WERI-Rb-1 (cell line): Measurements from ENCODE around the gene KRT9.
"Not testable (repeated sequence)": the region's sequence is repeated elsewhere in the genome, so short reads cannot be mapped to it uniquely, and the experiment has no call there.

Experiments used
- DNase-seq: peaks from one replicate; pipeline ENCODE4 v3.0.0-alpha.2; 2020
- H3K27ac ChIP-seq: fragments of 250-450 bp; sonication (Bioruptor Pico); 2 replicates; pipeline ENCODE4 v1.5.1; 2020; ENCODE audit warnings: mild to moderate bottlenecking, moderate library complexity
- H3K27me3 ChIP-seq: fragments of 250-450 bp; sonication (Bioruptor Pico); 2 replicates; pipeline ENCODE4 v1.5.1; 2021; ENCODE audit warnings: mild to moderate bottlenecking, low read depth, moderate library complexity; ENCODE audit not compliant: insufficient read depth, severe bottlenecking
- H3K36me3 ChIP-seq: fragments of 250-450 bp; sonication (Bioruptor Pico); 2 replicates; pipeline ENCODE4 v1.5.1; 2020; ENCODE audit warnings: mild to moderate bottlenecking, moderate library complexity
- H3K4me3 ChIP-seq: 2 replicates; pipeline ENCODE4 v1.5.1; 2011; ENCODE audit warnings: low read depth, mild to moderate bottlenecking, control low read depth, low read length
- H3K9me3 ChIP-seq: fragments of 250-450 bp; sonication (Bioruptor Pico); 2 replicates; pipeline ENCODE4 v1.5.1; 2021; ENCODE audit warnings: mild to moderate bottlenecking, moderate library complexity; ENCODE audit not compliant: severe bottlenecking
- CTCF ChIP-seq: IDR thresholded peaks from 2 replicates; pipeline ENCODE4 v1.5.1; 2011; ENCODE audit warnings: low read depth, mild to moderate bottlenecking, control low read depth, inconsistent platforms, low read length

Gene KRT9

GRCh38 chr17:41592601-41593305 lies 20.9 kb upstream of the KRT9 start:
- no peak for TF ChIP-seq CTCF
- H3K9me3 ChIP-seq: no peaks in the 10 kb centered on the region
- H3K27ac ChIP-seq: no peak overlapping the region
- peak; percentile 72 for DNase-seq
- H3K4me3 ChIP-seq: no peak overlapping the region
- no peaks in the 10 kb centered on the region for H3K36me3 ChIP-seq
- no peaks in the 10 kb centered on the region for H3K27me3 ChIP-seq

DNA sequence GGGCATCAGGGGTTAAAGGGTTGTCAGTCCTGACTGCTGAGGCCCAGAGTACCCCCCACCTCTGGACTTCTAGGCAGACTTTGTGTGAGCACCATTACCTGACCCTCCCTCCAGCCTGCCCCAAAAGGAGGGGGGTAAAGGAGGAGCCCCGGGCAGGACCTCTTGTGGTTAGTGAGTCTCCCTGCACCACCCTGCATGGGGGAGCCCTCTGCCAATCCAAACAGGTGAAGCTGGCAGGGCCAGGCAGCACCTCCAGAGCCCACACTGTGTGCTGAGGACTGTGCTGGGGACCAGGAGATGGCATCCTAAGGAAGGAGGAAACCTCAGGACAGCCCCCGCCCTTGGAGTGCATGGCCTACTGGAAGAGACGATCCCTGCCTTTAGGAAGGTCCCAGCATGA lies 17.4 kb upstream of the KRT9 start:
- TF ChIP-seq CTCF: no peak

DNA sequence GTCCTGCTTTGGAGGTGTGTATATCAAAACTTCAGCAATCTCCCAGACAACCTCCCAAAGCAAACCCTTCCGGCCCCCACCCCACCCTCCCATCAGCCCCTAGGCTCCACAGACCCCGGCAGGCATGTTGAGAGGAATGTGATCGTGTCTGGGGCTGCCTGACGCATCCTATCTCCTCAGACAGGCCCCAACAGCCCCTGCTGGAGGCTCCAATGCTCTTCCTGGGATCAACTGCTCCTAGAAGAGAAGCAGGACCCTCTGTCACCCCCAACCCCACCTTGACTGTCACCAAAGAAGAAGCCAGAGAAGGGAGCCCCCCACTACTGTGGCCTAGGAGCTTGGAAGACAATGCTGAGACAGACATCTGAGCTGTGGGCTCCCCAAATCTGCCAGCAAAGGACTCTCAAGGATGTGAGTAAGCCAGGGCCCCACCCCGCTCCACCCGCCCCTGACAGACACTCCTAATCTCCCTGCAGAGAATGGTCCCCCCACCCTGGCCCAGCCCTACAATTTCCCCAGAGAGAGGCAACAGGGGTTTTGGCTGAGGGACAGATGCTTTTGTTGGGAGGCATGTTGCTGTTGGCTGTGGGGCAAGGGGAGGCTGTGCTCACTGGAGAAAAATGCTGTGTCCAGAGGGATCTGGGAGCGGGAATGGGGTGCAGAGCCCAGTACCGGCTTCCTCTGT lies 16.4 kb upstream of the KRT9 start:
- Histone ChIP-seq H3K27me3 (no peaks in the 10 kb centered on the region), H3K4me3 (no peak overlapping the region), H3K9me3 (no peaks in the 10 kb centered on the region), H3K36me3 (no peaks in the 10 kb centered on the region), H3K27ac (no peak overlapping the region)
- no peak for TF ChIP-seq CTCF
- no peak for DNase-seq

More for the DNA sequence above, 17.4 kb upstream of the KRT9 start:
- Histone ChIP-seq H3K27ac (no peak overlapping the region), H3K9me3 (no peaks in the 10 kb centered on the region), H3K27me3 (no peaks in the 10 kb centered on the region), H3K36me3 (no peaks in the 10 kb centered on the region), H3K4me3 (no peak overlapping the region)
- no peak for DNase-seq

- Histone ChIP-seq H3K36me3 (no peaks in the 10 kb centered on the region), H3K27ac (no peak within 1 kb of the TSS), H3K9me3 (no peaks in the 10 kb centered on the region), H3K27me3 (no peaks in the 10 kb centered on the region), H3K4me3 (no peak within 1 kb of the TSS)
- no peak for DNase-seq
- no peak for TF ChIP-seq CTCF
Observed at GRCh38 chr17:41586863-41587495, 15.1 kb upstream of the KRT9 start, which contains the start of gene KRT14. TSS of gene KRT14 (minus strand) at chr17:41586895. CDS start at chr17:41586834, 61 bp downstream.

DNA sequence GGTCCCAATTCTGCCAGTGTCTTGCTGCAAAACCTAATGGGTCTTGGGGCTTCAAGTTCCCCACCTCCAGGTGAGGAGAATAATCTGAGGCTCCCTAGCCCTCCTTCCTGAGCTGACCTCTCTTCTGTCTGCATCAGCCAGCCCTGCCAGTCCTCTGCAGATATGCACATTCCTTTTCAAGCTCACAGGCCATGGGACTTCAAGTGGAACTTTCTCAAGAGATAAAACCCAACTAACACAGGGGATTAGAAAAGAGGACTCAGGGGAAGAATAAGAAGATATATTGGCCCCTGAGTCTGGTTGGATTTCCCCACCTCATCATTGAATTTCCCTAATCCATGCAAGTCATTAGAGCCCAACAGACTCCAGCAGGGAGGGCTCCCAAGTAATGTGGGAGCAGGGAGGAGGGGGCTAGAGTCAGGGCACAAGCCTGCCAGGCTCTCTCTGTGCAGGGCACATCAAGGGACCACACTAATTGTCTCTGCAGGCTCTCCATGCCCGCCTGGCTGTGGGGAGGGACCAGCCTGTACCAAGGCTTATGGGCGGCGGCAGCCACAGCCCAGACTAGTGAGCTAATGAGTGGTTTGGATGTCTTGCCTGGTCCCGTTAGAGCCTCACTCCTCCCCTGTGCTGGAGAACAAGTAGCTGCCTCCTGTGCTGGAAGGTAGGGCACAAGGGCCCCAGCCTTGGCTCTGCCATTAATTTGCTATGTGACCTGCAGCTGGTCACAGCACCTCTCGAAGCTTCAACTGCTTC lies 13.6 kb upstream of the KRT9 start:
- Histone ChIP-seq H3K36me3 (no peaks in the 10 kb centered on the region), H3K27ac (no peak overlapping the region), H3K27me3 (no peaks in the 10 kb centered on the region), H3K9me3 (no peaks in the 10 kb centered on the region), H3K4me3 (no peak overlapping the region)
- no peak for TF ChIP-seq CTCF
- peak; percentile 33 for DNase-seq

DNA sequence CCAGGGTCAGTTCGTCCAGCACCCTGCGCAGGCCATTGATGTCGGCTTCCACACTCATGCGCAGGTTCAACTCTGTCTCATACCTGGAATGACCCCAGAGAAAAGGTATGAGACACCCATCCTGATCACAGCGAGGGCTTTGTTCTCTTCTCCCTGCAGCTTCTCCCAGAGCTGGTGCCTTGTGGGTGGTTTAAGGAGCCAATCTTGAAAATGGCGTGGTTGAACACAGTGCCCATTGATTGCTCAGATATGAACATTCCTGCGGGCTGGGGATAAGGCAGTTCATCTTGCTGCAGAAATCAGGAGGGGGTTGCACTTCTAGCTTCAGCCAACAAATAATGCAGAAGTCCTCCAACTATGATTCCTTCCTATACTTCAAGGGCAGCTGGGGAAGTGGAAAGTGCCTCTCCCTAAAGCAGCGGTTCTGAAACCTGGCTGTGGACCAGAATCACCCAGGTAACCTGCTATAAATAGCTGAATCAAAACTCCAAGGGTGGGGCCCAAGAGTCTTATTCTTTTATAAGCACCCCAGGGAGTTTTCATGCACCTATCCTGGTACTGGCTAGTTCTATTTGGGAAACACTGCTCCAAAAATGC lies 12.6 kb upstream of the KRT9 start:
- not testable (repeated sequence) for H3K27me3 ChIP-seq, H3K9me3 ChIP-seq, H3K27ac ChIP-seq, H3K36me3 ChIP-seq, H3K4me3 ChIP-seq, DNase-seq
